GM19099 (cell line): ENCODE results near the gene PFAS.

Experiments used
- POLR2A ChIP-seq: IDR thresholded peaks from 3 replicates; pipeline ENCODE4 v1.6.1; 2011; ENCODE audit warnings: low read depth; ENCODE audit not compliant: insufficient read length; ENCODE audit errors: extremely low read depth

Gene PFAS

DNA sequence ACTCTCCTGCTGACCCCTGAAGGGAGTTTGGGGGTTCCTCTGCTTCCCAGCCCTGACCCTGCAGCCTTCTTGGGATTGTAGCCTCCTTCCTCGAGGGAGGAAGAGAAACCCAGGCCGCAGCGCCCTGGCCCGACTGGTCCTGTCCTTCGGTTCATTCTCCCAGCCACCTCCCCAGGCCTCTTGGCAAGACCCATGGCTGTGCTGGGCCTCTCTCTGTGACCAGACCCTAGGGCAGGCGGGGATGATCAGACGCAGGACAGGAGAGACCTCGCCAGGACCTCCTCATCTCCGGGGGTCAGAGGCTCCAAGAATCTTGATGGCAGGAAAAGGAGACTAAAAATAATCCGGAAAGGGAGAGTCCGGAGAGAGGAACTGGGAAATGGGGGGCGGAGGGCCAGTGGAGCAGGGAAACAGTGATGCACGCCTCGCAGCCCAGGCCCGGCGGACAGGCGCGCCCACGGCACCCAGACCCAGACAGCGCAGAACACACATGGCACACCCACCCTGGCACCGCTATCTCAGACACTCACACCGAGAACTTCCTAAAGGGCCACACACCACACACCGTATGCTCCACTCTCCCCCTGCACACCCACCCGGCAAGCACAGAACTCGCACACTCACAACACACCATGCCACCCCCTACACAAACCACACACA, 62.2 kb downstream of the PFAS start:
- TF ChIP-seq POLR2A: no peak

DNA sequence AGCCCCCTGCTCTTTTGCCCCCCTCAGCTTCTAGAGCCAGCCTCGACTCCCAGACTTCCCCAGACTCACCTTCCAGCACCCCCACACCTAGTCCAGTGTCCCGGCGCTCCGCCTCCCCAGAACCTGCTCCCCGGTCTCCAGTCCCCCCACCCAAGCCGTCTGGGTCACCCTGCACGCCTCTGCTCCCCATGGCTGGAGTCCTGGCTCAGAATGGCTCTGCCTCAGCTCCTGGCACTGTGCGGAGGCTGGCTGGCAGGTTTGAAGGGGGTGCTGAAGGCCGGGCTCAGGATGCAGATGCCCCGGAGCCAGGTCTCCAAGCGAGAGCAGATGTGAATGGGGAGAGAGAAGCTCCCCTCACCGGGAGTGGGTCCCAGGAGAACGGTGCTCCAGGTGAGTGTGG, 63.2 kb downstream of the PFAS start:
- no peak for TF ChIP-seq POLR2A

DNA sequence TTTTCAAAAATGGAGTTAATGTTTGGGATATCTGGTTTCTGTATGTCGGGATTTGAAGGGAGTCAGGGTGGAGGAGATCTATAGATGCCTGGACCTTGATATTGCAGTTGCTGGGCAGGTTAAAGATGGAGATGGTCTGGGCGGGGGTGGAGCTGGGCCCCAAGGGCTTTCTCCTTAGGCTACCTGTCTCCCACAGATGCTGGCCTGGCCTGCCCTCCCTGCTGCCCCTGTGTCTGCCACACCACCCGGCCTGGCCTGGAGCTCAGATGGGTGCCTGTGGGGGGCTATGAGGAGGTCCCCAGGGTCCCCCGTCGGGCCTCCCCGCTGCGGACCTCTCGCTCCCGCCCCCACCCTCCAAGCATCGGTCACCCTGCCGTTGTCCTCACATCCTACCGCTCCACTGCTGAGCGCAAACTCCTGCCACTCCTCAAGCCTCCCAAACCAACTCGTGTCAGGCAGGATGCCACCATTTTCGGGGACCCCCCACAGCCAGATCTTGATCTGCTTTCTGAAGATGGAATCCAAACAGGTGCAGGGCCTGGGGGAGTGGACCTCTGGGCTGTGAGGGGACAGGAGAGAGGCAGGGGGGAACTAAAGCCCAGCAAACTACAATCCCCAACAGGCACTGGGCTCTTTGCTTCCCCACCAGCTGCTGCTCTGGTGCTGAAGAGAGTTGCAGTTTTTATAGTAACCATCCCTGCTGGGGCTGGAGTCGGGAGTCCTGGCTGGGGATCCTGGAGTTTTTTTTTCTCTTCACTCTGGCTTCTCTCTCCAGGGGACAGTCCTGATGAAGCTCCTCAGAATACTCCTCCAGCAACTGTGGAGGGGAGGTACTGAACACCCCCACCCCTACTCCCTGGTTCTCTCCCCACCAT, 63.9 kb downstream of the PFAS start:
- TF ChIP-seq POLR2A: no peak

DNA sequence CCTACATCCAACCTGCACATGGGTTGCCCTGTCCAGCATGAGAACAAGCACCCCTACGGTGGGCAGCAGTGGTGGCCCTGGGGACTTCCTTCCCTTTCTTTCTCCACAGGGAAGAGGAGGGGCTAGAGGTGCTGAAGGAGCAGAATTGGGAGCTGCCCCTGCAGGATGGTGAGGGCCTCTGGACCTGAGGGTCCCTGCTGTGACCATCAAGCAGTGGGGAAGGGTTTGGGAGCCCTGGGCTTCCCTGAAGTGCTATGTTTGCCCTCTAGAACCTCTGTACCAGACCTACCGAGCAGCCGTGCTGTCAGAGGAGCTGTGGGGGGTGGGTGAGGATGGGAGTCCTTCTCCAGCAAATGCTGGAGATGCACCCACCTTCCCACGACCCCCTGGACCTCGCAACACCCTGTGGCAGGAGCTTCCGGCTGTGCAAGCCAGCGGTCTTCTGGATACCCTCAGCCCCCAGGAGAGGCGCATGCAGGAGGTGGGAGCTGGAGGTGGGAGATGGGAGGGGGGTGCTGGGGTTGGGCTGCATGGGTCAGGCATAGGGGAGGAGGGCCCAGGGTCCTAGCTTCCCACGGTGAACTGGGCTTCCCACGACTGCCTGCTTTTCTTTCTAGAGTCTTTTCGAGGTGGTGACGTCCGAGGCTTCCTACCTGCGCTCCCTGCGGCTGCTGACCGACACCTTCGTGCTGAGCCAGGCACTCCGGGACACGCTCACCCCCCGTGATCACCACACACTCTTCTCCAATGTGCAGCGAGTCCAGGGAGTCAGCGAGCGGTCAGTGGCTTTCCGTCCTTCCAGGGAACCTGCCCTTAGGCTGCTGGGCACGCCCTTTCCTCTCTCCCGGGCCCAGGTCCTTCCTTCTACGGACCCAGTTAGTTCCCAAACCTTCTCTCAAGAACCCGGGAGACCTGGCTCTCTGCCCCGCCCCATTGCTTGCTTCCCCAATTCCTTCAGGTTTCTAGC, 66.0 kb downstream of the PFAS start:
- no peak for TF ChIP-seq POLR2A

DNA sequence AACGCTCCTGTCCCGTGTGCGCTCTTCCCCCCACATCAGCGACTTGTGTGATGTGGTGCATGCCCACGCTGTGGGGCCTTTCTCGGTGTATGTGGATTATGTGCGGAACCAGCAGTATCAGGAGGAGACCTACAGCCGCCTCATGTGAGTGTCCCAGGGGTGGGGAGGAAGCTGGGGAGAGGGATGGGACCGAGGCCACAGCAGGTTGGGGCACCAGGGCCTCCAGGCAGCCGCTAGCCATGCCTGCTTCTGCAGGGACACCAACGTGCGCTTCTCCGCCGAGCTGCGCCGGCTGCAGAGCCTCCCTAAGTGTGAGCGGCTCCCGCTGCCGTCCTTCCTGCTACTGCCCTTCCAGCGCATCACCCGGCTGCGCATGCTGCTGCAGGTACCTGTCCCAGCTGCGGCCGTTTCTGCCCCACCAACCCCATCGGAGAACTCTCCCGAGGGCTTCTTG, 66.7 kb downstream of the PFAS start:
- no peak for TF ChIP-seq POLR2A

DNA sequence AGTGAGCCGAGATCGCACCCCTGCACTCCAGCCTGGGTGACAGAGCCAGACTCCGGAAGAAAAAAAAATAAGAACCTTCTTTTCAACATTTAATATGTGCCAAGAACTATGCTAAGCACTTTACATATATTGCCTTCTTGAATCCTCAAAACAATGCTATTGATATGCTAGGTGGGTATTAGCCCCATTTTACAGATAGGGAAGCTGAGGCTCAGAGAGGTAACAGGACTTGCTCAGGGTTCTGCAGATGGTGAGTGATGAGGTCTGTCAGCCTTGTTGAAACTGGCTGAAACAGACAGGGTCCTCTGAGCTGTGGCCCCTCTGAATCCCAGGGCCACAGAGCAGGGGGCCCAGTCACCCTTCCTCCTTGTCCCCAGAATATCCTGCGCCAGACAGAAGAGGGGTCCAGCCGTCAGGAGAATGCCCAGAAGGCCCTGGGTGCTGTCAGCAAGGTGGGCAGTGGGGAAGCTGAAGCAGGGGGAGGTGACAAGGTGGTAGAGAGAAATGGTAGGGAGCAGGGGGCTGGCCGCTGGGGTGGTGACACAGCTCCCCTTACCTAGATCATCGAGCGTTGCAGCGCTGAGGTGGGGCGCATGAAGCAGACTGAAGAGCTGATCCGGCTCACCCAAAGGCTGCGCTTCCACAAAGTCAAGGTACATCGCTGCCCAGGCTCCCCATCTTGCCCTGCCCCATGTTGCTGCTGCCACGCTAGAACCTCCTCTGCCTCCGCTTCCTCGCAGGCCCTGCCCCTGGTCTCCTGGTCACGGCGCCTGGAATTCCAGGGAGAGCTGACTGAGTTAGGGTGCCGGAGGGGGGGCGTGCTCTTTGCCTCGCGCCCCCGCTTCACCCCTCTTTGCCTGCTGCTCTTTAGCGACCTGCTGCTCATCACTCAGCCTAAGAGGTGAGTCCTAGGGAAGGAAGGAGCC, 69.2 kb downstream of the PFAS start:
- TF ChIP-seq POLR2A: no peak
